Chondrocyte (in vitro differentiated cells): ENCODE measurements around the gene CDKN1C. TPM values are rescaled to one million over a fixed set of nuclear protein-coding genes. Genes with fewer than 3 reads are reported as not detected.
A peak's percentile ranks its signal among the peaks of the same experiment; 100 is the strongest.

ENCODE experiments used
- DNase-seq: peaks from one replicate; pipeline ENCODE4 v3.0.0; 2021; ENCODE audit warnings: mixed read lengths, low spot score
- H3K27ac Mint-ChIP-seq: one replicate; pipeline ENCODE4 v1.8.0; 2021; ENCODE audit warnings: mild to moderate bottlenecking, moderate library complexity, mixed read lengths; ENCODE audit not compliant: unreplicated experiment
- H3K27me3 Mint-ChIP-seq: 2 replicates; pipeline ENCODE4 v1.8.0; 2021; ENCODE audit warnings: low read depth, mixed read lengths
- H3K36me3 Mint-ChIP-seq: 2 replicates; pipeline ENCODE4 v1.8.0; 2021; ENCODE audit warnings: low read depth, mixed read lengths
- H3K4me1 Mint-ChIP-seq: 2 replicates; pipeline ENCODE4 v1.8.0; 2021; ENCODE audit warnings: low read depth, mild to moderate bottlenecking, mixed read lengths
- H3K4me3 Mint-ChIP-seq: one replicate; pipeline ENCODE4 v1.8.0; 2021; ENCODE audit warnings: mild to moderate bottlenecking, moderate library complexity, mixed read lengths; ENCODE audit not compliant: unreplicated experiment
- H3K9me3 Mint-ChIP-seq: 2 replicates; pipeline ENCODE4 v1.8.0; 2021; ENCODE audit warnings: low read depth, mixed read lengths
- total RNA-seq: library from RNA; stranded (reverse); gene quantifications from 3 replicates; pipeline ENCODE4 v1.2.1, GENCODE V29; 2021
- TF ChIP-seq, protein P1 (sequence below): fragments of 200-600 bp; sonication (generic); IDR thresholded peaks from 2 replicates; pipeline ENCODE4 v1.5.0; 2021; ENCODE audit warnings: antibody characterized with exemption, mild to moderate bottlenecking, moderate library complexity

Gene CDKN1C
- total RNA-seq, 1 donor from 2014 or later: 14.6 TPM

- H3K4me1 Mint-ChIP-seq: peaks cover 29% of the 10 kb centered on the region
- no peak for DNase-seq
- H3K27ac Mint-ChIP-seq: peak overlapping the region; percentile 32
- no peaks in the 10 kb centered on the region for H3K36me3 Mint-ChIP-seq
- TF ChIP-seq, protein P1, sequence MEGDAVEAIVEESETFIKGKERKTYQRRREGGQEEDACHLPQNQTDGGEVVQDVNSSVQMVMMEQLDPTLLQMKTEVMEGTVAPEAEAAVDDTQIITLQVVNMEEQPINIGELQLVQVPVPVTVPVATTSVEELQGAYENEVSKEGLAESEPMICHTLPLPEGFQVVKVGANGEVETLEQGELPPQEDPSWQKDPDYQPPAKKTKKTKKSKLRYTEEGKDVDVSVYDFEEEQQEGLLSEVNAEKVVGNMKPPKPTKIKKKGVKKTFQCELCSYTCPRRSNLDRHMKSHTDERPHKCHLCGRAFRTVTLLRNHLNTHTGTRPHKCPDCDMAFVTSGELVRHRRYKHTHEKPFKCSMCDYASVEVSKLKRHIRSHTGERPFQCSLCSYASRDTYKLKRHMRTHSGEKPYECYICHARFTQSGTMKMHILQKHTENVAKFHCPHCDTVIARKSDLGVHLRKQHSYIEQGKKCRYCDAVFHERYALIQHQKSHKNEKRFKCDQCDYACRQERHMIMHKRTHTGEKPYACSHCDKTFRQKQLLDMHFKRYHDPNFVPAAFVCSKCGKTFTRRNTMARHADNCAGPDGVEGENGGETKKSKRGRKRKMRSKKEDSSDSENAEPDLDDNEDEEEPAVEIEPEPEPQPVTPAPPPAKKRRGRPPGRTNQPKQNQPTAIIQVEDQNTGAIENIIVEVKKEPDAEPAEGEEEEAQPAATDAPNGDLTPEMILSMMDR: no peak
- H3K27me3 Mint-ChIP-seq: no peaks in the 10 kb centered on the region
- H3K9me3 Mint-ChIP-seq: no peaks in the 10 kb centered on the region
- H3K4me3 Mint-ChIP-seq: no peak overlapping the region
Measured at GRCh38 chr11:2914455-2915195, 29.1 kb upstream of the CDKN1C start.

- DNase-seq: no peak
- Mint-ChIP-seq H3K4me3 (no peak overlapping the region), H3K4me1 (peaks cover 29% of the 10 kb centered on the region), H3K27ac (no peak overlapping the region), H3K9me3 (no peaks in the 10 kb centered on the region), H3K27me3 (no peaks in the 10 kb centered on the region), H3K36me3 (no peaks in the 10 kb centered on the region)
- TF ChIP-seq, protein P1: no peak
Measured at GRCh38 chr11:2913776-2914175, 28.2 kb upstream of the CDKN1C start.

DNA sequence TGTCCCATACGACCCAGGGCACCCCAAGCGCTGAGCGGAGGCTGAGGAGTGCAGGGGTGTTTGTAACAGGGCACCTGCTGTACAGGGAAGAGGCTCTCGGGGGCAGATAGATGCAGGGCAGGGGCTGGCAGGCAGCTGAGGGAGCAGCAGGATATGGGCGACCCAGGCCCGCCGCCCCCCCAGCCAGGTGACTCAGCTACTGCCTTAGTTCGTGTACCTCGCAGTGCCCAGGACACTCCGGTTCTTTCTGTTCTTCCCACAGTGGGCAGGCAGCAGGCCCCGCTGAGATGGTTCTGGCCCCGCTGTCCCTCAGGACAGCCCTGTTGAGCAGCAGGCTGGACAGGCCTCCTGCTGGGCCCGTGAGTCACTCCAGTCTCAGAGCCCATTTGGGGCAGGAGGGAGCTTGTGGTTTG lies 27.4 kb upstream of the CDKN1C start:
- peaks cover 29% of the 10 kb centered on the region for H3K4me1 Mint-ChIP-seq
- peak overlapping the region; percentile 91 for H3K27ac Mint-ChIP-seq
- DNase-seq: no peak
- no peaks in the 10 kb centered on the region for H3K9me3 Mint-ChIP-seq
- no peaks in the 10 kb centered on the region for H3K27me3 Mint-ChIP-seq
- H3K36me3 Mint-ChIP-seq: no peaks in the 10 kb centered on the region
- TF ChIP-seq, protein P1: peak; percentile 14
- no peak overlapping the region for H3K4me3 Mint-ChIP-seq

DNA sequence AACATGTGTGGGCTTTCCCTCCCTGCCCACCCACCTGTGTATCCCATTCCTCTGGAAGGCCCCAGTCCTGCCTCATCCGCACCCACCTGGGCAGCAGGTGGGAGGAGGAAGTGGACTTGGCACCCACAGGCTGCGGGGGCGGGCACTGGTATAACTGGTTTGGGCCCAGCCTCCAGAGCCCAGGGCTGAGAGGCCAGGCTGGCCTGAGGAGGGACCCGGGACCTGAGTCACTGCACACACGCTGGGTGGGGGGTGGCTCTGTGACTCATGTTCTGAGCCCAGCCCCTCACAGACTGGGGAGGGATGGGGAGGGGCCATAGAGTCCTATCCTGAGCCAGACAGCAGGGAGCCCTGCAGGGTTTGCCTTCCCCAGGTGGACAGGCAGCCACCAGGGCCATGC lies 26.9 kb upstream of the CDKN1C start:
- TF ChIP-seq, protein P1: no peak
- Mint-ChIP-seq H3K4me3 (no peak overlapping the region), H3K27ac (peak overlapping the region; percentile 91), H3K36me3 (no peaks in the 10 kb centered on the region), H3K9me3 (no peaks in the 10 kb centered on the region), H3K27me3 (no peaks in the 10 kb centered on the region), H3K4me1 (peaks cover 29% of the 10 kb centered on the region)
- DNase-seq: no peak

DNA sequence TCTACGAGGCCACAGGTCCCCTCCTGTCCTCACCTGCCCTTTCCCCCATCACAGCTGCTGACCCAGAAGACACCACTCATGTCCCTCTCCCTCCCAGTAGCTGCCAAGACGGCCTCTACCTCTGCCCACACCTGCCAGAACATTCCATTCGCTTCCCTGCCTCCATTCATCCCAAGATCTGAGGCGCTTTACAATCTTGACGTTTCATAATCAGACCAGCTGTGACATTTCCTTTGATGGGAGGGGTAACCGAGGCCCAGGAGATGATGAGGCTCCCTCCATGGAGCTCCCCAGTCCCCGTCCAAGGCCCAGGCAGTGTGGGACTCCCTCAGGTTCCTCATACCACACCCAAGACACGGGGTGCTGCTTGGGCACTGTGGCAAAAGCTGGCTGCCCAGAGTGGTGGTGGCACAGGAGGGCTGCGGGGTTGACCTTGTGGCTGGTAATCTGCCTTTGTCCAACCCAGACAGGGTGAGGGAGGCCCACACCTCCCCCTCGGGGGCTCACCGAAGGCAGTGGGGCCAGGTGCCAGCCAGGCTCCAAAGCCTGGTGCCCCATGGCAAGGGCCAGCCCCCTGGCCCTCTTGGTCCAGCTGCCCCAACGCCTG lies 26.3 kb upstream of the CDKN1C start:
- Mint-ChIP-seq H3K27me3 (no peaks in the 10 kb centered on the region), H3K4me3 (no peak overlapping the region), H3K27ac (peak overlapping the region; percentile 11), H3K9me3 (peaks cover 2% of the 10 kb centered on the region), H3K36me3 (no peaks in the 10 kb centered on the region), H3K4me1 (peaks cover 29% of the 10 kb centered on the region)
- TF ChIP-seq, protein P1: no peak
- DNase-seq: no peak
